ENCODE data around the gene ASTE1. TPM values are rescaled to one million over a fixed set of nuclear protein-coding genes. Genes with fewer than 3 reads are reported as not detected.
"Not testable (repeated sequence)": the region's sequence is repeated elsewhere in the genome, so short reads cannot be mapped to it uniquely, and the experiment has no call there.

Gene ASTE1
- polyA plus RNA-seq, 3 donors: 3.1 to 7.2 (median 6.6) TPM

DNA sequence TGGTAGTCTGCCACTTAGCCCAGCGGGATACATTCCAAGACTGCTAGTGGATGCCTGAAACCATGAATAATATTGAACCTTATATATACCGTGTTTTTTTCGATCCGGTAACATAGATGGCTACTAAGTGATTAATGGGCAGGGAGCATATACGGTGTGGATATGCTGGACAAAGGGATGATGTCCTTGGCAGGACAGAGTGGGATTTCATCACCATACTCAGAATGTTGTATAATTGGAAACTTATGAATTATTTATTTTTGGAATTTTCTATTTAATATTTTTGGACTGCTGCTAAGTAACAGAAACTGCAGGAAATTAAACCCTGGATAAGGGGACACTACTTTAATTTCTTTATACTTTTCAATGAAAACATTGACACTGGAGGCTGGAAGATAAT, 53.2 kb downstream of the ASTE1 start:
- WGBS (ENCODE audit: insufficient coverage): no CpG with 5 or more reads among the region's 5 CpGs
- no peak overlapping the region for H3K27ac ChIP-seq (ENCODE audit: low read depth in 1 of 2, low read length in 2 of 2)
- no peak overlapping the region for H3K27ac Mint-ChIP-seq
- H3K4me3 Mint-ChIP-seq: no peak overlapping the region
- no peaks in the 10 kb centered on the region for H3K27me3 ChIP-seq (ENCODE audit: control insufficient read depth in 2 of 2, insufficient read depth in 2 of 2, low read length in 2 of 2)
- H3K9ac ChIP-seq (ENCODE audit: insufficient read depth, low read length, poor library complexity, severe bottlenecking): no peak overlapping the region
- no peak overlapping the region for H2AFZ ChIP-seq (ENCODE audit: insufficient read depth, low read depth, low read length, poor library complexity, severe bottlenecking)
- H3K9me3 Mint-ChIP-seq: peaks cover 0 to 2% (median 0%) of the 10 kb centered on the region in 7 donors
- H3K79me2 ChIP-seq (ENCODE audit: insufficient read depth, low read length): no peaks in the 10 kb centered on the region
- H3K4me3 ChIP-seq (replicated peaks in 1 of 3; ENCODE audit: low read depth in 2 of 3, low read length in 3 of 3): no peak overlapping the region
- peaks cover 60 to 64% of the 10 kb centered on the region in 2 donors for H3K36me3 Mint-ChIP-seq
- no peak for DNase-seq
- H3K4me1 ChIP-seq (ENCODE audit: control insufficient read depth in 1 of 2, insufficient read depth in 2 of 2, low read length in 2 of 2): no peaks in the 10 kb centered on the region
- TF ChIP-seq, protein P1, sequence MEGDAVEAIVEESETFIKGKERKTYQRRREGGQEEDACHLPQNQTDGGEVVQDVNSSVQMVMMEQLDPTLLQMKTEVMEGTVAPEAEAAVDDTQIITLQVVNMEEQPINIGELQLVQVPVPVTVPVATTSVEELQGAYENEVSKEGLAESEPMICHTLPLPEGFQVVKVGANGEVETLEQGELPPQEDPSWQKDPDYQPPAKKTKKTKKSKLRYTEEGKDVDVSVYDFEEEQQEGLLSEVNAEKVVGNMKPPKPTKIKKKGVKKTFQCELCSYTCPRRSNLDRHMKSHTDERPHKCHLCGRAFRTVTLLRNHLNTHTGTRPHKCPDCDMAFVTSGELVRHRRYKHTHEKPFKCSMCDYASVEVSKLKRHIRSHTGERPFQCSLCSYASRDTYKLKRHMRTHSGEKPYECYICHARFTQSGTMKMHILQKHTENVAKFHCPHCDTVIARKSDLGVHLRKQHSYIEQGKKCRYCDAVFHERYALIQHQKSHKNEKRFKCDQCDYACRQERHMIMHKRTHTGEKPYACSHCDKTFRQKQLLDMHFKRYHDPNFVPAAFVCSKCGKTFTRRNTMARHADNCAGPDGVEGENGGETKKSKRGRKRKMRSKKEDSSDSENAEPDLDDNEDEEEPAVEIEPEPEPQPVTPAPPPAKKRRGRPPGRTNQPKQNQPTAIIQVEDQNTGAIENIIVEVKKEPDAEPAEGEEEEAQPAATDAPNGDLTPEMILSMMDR (IDR thresholded peaks at IDR 0.05): no peak
- no peaks in the 10 kb centered on the region for H3K27me3 Mint-ChIP-seq (ENCODE audit: low read depth in 3 of 3)
- H4K20me1 ChIP-seq (ENCODE audit: insufficient read depth, low read length): no peaks in the 10 kb centered on the region
- H3K9me3 ChIP-seq (replicated peaks in 1 of 2; ENCODE audit: control insufficient read depth in 1 of 2, insufficient read depth in 1 of 2, low read length in 2 of 2): no peaks in the 10 kb centered on the region
- no peak overlapping the region for H3K4me2 ChIP-seq (replicated peaks; ENCODE audit: extremely low read depth, low read length, poor library complexity, severe bottlenecking)
- intact Hi-C loops (cut with micrococcal nuclease): no loop called here
- peaks cover 38 to 73% of the 10 kb centered on the region in 2 donors for H3K36me3 ChIP-seq (replicated peaks in 1 of 2; ENCODE audit: control insufficient read depth in 1 of 2, insufficient read depth in 2 of 2, low read length in 2 of 2)
- no peaks in the 10 kb centered on the region for H3K4me1 Mint-ChIP-seq

DNA sequence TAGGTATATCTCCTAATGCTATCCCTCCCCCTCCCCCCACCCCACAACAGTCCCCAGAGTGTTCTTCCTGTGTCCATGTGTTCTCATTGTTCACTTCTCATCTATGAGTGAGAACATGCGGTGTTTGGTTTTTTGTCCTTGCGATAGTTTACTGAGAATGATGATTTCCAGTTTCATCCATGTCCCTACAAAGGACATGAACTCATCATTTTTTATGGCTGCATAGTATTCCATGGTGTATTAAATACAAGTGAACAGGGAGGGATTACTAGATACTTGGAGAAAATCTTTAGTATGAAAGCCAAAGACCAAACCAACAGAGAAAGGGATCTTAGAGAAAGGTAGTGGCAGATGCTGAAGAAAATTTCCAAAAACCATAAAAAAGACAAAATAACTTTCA, 54.0 kb downstream of the ASTE1 start:
- H3K27ac Mint-ChIP-seq; DNase-seq; H3K9me3 Mint-ChIP-seq; H3K4me3 ChIP-seq (replicated peaks in 1 of 3; ENCODE audit: low read depth in 2 of 3, low read length in 3 of 3); H3K27me3 ChIP-seq (ENCODE audit: control insufficient read depth in 2 of 2, insufficient read depth in 2 of 2, low read length in 2 of 2); H2AFZ ChIP-seq (ENCODE audit: insufficient read depth, low read depth, low read length, poor library complexity, severe bottlenecking); H3K4me3 Mint-ChIP-seq; H3K4me1 ChIP-seq (ENCODE audit: control insufficient read depth in 1 of 2, insufficient read depth in 2 of 2, low read length in 2 of 2); H3K79me2 ChIP-seq (ENCODE audit: insufficient read depth, low read length); H3K27me3 Mint-ChIP-seq (ENCODE audit: low read depth in 3 of 3); H3K4me1 Mint-ChIP-seq; H3K9me3 ChIP-seq (replicated peaks in 1 of 2; ENCODE audit: control insufficient read depth in 1 of 2, insufficient read depth in 1 of 2, low read length in 2 of 2); H4K20me1 ChIP-seq (ENCODE audit: insufficient read depth, low read length); H3K9ac ChIP-seq (ENCODE audit: insufficient read depth, low read length, poor library complexity, severe bottlenecking); intact Hi-C loops (cut with micrococcal nuclease); H3K4me2 ChIP-seq (replicated peaks; ENCODE audit: extremely low read depth, low read length, poor library complexity, severe bottlenecking); H3K27ac ChIP-seq (ENCODE audit: low read depth in 1 of 2, low read length in 2 of 2): not testable (repeated sequence)
- WGBS (ENCODE audit: insufficient coverage): no CpG with 5 or more reads among the region's 2 CpGs
- H3K36me3 ChIP-seq (replicated peaks in 1 of 2; ENCODE audit: control insufficient read depth in 1 of 2, insufficient read depth in 2 of 2, low read length in 2 of 2): peaks cover 43 to 73% of the 10 kb centered on the region in 2 donors
- H3K36me3 Mint-ChIP-seq: peaks cover 66% of the 10 kb centered on the region in 2 donors

Measured in CD14-positive monocyte (primary cell).